ENCODE measurements around the gene UCK2.

The UCK2 gene

DNA sequence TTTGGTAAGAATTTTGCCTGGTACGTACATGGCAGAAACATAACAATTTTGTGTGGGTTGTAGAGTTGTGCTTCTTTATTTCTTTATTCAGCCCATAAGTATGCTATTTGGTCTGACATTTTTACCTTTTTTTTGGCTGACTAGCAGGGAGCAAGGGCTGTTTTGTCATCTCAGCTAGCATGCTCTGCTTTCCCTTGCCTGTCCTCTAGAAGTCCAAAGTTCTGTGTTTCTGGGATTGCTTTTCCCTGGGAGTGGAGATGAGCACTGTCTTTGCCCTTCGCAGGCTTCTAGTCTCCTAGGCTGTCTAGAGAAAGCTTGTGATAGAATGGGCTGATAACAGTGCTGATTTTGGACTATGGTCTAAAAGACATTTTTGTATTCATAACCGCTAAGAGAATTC, 7.5 kb downstream of the UCK2 start:
- no peak for DNase-seq

DNA sequence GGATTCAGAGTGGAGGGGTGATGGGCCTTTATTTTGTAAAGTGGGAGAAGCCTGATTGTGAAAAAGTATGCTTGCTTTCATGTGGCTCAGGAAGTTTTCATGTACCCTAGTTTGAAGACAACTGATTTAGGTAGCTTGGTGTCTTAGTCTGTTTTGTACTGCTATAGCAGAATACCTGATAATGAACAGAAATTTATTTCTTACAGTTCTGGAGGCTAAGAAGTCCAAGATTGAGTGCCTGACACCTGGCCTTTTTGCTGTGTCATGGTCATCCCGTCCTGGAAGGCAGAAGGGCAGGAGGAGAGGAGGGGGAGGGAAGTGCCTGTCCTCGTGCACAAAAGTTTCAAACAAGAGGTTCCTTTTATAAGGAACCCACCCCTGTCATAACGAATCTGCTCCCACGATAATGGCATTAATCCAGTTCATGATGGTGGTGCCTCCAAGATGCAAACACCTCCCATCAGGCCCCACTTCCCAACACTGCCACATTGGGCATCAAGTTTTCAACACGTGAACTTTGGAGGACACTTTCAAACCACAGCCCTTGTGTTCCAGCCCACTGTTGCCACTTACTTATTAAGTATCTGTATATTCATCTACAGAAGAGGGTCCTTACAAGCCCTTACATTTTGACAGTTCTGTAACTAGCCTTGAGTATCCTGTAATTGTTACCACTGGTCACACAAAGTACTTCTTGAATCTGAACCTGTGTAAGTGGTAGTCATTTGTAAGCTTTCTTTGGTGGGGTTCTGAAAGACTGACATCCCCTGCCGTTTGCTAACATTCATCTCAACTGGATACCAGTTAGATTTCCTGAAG, 9.5 kb downstream of the UCK2 start:
- DNase-seq = no peak

DNA sequence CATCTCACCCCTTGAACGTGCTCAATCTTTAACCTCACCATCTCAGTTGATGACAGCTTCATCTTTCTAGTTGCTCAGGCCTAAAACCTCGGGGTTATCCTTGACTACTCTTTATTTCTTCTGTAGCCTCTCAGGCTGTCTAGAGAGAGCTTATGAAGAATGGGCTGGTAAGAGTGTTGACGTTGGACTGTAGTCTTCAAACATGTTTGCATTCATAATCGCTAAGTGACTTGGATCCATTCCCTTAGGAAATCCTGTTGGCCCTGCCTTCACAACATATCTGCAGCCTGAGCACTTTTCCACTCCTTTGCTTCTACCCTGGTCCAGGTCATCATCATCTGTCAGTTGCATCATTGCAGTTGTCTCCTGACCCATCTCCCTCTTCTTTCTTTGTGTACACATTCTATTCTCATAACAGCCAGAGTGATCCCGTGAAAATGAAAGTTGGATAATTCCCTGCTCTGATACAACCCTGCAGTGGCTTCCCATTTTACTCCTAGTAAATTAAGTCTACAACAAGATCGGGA, 10.5 kb downstream of the UCK2 start:
- DNase-seq = no peak

DNA sequence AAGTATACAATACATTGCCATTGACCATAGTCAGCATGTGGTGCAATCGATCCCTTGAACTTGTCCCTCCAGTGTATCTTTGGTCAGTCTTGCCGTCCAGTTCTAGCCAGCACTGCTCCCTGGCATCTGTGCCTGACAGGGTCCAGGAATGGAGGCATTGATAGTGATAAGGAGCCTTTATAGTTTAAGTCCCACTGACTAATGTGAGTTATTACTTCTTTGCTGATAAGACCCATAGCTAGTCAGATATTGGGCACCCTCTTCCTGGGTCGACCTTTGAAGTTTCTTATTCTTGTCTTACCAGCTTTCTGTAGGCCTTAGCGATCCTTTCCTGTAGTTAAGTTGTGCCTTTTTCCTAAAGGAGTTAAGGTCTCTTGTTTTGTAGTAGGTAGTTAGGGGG, 13.0 kb downstream of the UCK2 start:
- no peak for DNase-seq

DNA sequence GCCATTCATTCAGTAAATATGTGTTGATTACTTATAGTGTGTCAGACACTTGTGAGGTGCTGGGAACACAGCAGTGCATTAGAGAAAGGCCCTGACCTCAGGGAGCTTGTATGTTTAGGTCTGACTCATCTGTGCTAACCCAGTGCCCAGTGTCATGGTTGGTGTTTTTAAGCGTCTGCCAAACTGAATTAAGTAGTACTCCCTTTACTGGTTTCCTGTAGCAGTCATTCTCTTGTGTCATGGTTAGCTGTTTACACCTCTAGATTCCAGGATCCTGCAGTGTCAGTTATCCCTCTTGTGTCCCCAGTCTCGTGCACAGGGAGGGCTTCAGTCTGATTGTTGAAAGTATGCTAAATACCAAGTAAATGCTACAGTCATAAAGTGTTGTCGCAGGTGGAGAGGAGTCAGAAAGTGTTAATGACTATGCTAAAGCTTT, 14.2 kb downstream of the UCK2 start:
- no peak for DNase-seq

DNA sequence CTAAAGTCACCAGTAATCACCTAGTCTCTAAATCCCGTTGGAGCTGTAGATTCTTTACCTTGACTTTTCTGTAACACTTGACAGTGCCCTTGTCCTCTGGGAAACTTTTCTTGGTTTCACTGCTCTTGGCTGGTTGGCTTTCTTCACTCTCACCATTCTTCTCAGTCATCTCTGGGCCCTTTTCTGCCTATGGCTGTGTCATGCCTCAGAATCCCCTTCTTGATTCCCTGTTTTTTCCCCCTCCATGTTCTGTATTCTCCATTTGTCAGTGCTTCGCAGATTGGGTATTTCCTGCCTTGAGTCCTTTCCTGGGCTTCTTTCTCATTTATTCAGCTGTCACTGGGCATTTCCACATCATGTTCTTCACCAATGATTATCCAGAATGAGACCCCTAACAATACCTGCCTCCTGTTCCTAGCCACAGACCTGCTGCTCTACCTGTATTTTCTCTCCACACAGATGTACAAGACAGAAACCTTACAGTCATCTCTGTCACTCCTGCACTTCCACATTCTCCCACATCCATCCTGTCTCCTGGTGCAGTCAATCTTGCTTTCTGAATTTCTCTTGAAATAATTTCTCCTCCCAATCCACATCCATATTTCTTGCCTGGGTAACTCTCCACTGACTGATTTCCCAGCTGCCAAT, 14.7 kb downstream of the UCK2 start:
- DNase-seq = no peak

DNA sequence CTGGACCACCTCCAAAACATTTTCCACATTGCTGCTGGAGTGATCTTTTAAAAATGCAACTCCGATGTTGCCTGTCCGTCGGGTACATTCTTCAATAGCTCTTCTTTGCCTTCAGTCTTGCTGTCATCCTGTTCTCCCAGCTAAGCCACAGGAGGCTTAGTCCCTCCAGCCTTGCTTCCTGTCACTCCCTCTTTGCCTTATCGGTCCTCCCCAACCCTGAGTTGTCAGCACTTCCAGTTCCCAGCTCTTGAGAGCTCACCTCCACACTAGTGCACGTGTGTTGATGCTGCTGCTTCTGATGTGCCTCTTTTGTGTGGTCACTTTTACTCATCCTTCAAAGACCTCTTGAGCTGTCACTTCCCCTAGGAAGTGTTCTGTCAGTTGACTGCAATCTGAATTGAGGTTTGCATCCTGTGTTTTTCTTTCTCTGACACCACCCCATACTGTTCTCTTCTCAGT, 15.3 kb downstream of the UCK2 start:
- DNase-seq = no peak

DNA sequence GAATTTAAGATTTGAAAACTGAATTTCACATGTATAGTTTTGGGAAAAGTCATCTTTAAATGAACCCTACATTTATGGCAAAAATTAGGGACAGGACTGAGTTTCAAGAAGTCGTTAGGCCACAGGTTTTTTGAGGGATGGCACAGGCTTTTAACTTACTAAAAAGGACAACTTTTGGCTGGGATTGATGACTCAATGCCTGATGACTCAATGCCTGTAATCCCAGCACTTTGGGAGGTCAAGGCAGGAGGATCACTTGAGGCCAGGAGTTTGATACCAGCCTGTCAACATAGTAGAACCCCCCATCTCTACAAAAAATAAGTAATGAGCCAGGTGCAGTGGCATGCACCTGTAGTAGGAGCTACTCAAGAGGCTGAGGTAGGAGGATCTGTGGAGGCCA, 15.9 kb downstream of the UCK2 start:
- DNase-seq = no peak

DNA sequence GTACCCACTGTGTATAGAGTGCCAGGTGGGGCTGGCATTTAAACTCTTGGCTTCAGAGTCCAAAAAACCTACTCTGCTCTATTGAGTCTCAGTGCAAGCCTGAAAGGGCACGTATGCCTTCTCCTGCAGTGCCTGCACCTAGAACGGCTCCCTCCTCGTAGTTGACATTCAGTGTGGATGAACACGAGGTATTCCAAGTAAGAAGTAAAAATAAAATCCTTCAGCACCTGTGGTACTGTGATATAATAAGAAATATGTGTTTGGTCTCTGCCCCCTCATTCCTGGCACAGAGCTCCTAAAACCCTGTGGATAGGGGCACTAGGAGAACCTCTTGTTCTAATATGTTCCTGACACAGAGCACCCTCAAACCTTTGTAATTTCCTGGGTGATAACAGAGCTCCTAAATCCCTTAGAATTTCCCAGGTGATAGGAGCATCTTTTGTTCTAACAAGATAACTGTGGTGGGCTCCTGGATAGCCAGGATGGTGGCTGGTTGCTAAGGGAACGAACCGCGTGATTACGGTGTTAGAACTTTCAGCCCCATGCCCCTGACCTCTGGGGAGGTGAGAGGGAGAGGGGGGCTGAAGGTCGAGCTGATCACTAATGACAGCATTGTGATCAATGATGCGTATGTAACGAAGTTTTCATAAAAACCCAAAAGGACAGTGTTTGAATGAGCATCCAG, 16.8 kb downstream of the UCK2 start:
- DNase-seq = no peak

DNA sequence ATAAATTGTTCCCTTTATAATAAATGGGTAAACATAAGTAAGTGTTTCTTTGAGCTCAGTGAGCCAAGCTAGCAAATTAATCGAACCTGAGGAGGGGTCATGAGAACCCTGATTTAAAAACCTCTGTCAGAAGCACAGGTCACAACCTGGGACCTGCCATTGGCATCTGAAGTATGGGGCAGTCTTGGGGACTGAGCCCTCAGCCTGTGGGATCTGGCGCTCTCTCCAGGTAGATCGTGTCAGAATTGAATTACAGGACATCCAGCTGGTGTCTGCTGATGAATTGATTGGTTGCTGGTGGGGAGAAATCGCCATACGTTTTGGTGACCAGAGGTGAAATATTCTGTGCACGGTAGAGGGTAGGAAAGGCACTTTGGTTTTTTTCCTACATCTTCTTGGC, 17.5 kb downstream of the UCK2 start:
- DNase-seq = no peak

DNA sequence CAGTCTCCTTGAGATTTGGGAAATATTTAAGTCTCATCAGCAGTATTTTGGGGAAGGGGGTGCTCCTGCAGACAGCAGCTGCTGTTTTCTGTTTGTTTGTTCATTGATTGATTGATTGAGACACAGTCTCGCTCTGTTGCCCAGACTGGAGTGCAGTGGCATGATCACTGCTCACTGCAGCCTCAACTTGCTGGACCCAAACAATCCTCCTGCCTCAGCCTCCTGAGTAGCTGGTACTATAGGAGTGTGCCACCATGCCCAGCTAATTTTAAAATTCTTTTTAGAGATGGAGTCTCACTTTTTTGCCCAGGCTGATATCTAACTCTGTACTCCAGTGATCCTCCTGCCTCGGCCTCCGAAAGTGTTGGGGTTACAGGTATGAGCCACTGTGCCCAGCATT, 18.2 kb downstream of the UCK2 start:
- DNase-seq = no peak

DNA sequence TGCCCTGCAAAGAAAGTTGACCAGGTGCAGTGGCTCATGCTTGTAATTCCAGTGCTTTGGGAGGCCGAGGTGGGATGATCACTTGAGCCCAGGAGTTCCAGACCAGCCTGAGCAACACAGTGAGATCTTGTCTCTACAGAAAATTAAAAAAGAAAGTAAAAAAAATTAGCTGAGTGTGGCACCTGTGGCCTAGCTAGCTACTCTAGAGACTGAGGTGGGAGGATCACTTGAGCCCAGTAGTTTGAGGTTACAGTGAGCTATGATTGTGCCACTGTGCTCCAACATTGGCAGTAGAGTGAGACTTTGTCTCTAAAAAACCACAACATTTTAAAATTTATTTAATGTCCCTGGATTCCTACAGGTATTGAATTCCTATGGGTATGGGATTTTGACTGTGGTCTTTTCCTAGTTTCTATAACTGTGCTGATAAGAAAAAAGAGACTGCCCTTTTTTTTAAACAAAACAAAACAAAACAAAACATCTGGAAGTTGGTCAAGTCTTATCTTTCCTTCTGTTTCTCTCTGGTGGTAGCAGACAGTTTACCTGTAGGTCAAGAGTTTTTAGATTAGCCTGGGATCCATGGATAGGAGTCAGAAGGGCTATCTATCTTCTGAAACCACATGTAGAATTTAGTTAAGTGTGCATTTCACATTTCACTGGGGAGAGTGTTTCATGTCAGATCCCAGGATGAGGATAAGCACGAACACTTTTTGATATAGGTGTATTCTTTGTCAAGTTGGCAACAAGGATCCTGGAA, 18.8 kb downstream of the UCK2 start:
- no peak for DNase-seq

DNA sequence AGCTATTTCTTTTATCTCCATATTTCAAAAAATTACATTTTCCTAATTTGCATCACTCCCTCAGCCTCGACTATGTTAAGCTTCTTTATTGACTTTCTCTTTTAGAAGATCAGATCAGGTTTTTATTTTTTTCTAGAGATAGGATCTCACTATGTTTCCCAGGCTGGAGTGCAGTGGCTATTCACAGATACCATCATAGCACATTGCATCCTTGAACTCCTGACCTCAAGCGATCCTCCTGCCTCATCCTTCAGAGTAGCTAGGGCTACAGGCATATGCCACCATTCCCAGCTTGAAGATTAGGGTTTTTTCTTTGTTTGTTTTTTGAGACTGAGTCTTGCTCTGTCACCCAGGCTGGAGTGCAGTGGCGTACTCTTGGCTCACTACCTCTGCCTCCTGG, 20.1 kb downstream of the UCK2 start:
- DNase-seq = no peak

DNA sequence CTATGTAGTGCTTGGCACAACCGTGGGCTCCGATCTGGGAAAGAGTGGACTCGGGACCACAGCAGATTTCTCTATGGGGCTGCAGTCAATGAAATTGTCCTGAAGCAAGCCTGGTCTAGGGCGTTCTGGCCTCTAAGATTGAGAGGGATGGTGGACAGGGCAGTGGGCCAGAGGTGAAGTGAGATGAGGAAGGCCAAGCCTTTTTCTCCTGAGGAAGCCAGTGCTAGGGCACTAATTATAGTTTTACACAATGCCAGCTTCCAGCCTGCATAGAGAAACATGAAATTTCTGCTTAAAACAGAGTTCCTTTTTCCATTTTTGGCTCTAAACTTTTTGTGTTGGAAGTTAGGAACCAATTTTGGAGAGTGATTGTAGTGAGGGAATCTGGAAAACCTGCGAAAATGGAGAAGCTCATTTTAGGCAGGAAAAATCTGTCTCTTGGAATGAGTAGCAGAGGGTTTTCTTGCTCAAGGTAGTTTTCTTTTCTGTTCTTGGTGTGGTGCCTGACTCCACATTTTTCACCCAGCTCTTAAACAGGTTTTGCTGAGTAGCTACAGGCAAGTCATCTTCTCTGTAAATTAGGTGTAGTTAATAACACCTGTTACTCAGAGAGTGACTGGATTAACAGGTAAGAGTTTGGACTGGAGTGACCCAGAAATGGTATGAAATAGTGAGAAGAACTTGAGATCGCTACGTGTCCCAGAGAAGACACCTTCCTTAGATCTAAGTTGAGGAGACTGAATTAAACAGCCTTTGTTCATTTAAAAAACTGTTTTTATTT, 22.1 kb downstream of the UCK2 start:
- DNase-seq = no peak

DNA sequence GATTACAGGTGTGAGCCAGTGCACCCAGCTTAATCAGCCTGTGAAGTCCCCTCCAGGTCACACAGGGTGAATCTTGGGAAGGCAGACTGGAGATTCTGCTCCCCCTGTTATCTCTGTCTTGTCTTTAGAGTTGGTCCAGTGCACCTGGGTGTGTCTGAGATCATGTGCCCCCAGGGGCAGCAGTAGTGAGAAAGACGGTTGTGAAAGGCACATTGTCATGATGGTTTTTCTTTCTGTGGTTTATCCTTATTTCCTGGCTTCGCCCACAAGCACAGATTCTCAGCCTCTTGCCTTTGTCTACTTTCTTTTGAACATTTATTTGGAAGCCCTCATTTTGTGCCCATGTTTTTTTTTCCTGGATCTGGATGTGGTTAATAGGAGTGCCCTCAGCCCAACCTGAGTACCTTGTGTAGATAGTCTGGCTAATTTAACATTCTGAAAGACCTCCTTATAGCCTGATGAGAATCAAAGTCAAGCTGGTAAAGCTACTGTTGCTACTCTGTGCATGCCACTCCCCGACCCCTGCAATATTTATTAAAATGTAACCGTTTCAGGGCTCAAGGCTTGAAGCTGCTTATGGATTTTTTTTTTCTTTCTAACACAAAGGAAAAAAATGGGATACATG, 23.7 kb downstream of the UCK2 start:
- DNase-seq = no peak

DNA sequence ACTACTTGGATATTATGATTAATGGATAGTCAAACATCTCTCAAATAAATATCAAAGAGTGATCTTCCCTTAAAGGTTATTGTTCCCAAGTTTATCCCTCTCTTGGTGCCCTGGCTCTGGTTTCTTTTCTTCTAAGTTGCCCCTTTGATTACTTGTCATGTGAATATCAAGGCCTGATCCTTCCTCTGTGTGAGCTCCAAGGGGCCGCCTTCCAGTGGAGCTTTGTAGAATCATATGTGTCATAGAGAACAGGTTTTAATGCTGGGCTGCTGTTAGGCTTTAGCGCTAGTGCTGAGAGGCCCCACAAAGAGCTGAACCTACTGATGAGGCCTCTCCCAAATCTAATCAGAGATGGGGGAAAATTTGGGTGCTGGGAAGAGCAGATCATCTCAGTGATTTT, 25.5 kb downstream of the UCK2 start:
- DNase-seq = no peak

DNA sequence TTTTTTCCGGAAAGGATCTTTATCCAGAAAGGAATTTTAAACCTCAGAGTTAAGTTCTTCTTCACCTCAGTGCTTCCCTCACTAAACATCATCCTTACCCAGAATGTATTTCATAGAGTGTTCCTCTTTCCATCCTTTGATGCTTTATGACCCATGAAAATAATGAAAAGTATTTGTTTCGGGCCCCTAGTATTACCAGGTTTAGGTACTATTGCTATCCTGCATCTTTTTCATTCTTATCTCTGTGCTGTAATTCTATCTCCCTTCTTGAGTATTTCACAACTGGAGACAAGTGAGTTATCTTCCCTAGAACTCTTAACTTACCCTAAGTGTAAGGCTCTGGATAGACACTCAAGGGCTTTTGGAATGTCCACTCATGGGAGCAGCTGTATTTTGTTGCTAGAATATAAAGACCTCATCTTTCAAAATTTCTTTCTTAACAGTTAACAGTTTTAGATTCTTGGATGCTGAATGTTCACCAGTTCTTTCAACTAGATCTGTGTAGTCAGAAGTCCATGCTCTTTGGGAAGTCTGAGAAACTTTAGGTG, 26.2 kb downstream of the UCK2 start:
- no peak for DNase-seq

DNA sequence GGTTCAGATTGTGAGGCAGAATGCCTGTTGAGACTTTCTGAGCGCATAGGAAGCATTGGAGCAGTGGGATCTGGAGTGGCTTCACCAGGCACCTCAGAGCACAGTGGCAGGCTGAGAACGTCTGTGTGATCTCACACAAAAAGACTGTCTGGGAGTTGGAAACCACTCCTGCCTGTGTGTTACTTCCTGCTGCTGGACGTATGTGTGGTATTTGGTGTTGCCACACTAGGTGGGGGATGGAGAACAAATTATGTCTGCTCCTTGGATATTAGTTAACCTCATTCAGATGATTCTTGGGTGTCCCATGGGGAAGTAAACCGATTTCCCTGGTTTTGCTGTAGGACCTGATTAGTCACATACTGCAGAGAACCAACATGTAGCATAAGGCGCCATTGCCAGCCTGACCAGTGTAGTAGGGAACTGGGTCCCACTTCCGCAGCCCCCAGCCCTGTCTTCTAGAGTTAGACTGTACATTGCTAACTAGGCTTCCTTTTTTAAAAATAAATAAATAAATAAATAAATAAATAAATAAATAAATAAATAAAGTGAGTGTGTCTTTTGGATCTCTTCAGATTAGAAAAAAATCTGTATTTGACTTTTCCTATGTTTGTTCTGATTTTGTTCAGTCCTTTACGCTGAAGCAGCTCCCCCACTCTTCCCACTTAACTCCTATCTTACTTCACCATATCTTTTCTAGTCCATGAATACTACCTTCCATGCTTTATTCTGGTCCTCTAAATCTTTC, 26.9 kb downstream of the UCK2 start:
- no peak for DNase-seq

DNA sequence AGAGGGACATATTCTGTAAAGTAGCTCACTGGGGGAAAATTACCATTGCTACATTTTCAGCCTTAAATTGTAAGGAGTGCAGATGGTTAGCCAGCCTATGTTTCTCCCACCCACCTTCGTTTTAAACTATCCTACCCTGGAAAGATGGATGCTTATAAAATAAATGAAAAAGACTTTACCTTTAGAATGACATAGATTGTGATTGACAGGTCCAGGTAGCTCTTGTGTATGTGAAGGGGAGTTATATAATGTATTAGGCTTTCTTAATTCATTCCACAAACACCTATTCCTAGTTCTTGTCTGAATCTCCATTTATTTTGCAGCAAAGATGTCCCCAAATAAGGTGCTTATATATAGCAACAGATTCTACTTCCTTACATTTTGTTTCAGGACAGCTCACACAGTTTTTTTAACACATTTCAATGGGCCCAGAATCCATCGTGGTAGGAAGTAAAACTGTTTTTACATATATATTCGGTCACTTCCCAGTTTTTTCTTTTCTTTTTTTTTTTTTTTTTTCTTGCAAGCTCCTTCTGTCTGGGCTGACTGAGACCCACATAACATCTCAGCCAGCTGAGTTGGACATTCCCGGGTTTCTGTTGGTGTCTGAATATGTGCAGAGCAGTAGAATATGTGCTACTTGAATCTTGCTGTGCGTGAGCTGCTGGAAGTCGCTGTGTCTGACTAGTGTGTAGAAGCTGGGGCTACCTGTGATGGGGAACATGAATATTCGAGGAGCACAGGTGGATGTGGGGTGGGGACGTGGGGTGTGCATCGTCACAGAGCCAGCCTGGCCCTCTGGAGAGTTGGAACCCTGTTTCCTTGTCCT, 27.8 kb downstream of the UCK2 start:
- DNase-seq = no peak

DNA sequence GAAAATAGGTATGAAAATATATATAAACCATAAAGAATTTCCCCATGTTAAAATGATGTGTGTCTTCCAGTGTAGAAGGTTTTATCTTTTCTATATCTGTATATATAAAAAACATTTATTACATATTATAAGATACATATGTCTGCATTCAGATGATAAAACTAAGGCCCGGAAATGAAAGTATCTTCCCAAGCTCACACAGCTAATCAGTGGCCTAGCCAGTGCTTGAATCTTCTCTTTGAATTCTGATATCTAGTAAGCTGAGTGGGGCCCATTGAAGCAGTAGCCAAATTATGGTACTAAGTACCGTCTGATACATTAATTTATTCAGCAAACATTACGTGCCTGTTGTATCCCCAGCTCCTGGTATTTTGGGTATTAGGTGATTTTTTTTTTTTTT, 28.6 kb downstream of the UCK2 start:
- DNase-seq = no peak

All from retina (tissue), 1 donor.